NCI-H146 (cell line): ENCODE measurements around the gene SH3D21.

Experiments used
- DNase-seq: peaks from one replicate; lab custom pipeline; 2025; lab: John Stamatoyannopoulos, UW

Gene SH3D21

DNA sequence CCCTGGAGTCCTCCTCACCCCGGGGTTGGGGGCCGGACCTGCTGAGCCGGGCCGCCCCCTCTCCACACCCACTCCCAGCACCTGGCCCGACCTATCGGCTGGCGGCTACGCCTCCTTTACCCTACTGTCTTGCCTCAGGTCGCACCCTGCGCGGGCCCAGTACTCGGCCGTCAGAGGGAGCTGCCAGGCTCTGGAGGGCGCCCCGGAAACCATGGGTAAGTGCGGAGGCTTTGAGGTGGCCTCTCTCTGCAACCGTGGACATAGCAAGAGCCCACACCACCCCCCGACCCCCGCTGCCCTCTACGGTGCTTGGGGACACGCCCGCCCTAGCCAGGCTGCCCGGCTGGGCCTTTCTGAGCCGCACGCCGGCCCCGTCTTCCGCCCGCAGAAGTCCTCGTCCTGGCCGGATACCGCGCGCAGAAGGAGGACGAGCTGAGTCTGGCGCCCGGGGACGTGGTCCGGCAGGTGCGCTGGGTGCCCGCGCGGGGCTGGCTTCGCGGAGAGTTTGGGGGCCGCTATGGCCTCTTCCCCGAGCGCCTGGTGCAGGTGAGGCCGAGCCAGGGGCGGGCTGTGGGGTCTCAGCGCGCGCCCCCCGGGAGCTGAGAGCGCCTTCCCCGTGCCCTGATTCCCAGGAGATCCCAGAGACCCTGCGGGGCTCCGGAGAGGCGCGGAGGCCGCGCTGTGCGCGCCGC is at the start of gene SH3D21:
SH3D21 (plus strand) TSS at position 159 of the 692 bp plus-strand sequence; CDS start at position 212, 53 bp downstream.
- DNase-seq: peak; percentile 54

DNA sequence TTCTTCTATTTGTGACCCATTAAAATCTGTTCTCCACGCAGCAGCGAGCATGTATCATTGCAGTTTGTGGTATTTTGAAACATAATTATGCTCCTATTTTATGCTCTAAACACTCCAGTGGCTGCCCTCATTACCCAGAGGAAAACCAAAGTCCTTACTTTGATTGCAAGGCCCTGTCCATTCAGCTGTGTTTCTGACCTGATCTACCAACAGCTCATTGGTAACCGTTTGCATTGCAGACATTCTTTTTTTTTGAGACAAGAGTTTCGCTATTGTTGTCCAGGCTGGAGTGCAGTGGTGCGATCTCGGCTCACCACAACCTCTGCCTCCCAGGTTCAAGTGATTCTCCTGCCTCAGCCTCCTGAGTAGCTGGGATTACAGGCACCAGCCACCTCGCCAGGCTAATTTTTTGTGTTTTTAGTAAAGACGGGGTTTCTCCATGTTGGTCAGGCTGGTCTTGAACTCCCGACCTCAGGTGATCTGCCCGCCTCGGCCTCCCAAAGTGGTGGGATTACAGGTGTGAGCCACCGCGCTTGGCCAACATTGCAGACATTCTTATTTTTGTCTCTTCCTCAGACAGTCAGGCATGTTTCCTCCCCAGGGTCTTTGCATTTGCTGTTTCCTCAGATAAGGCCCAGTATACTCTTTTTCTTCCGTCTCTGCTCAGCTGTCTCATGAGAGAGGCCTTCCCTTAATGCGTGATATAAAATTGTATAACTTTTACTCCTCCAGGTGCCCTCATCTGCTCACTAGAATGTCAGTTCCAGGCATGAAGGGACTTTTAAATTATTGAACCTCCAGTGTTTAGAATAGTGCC is 49.4 kb upstream of the SH3D21 start:
- no peak for DNase-seq

DNA sequence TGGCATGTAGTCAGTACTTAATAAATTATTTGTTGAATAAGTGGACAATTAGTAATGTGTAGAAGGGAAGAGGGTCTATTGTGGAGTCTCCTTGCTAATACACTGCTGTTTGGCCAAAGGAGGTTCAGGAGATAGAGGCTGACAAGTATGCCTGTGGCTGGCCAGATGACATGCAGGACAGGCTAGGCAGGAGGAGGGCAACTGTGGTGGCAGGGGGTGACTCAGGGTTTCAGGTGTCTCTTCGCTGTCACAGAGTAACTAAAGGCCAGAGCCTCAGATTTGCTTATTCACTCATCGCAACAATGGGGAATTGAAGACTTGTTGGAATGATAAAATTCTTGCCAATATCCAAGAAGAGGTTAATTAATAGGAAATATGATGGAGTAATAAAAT is 48.8 kb upstream of the SH3D21 start:
- DNase-seq: no peak

DNA sequence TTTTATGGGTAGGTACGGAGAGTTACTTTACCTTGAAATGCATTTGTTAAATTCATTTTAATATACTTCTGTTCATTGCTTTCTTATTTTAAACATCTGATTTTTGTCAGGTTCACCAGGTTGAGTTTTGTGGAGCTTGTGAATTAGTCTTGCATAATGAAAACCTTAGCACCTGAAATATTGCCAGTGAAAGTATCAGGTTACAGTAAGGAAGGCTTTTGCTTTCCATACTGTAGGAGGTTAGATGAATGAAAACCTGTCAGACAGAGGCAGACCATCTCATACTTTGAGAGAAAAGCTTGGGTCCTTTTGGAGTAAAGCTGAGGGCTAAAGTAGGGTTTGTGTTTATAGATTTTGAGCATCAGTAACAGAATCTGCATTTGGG is 47.2 kb upstream of the SH3D21 start:
- DNase-seq: no peak

DNA sequence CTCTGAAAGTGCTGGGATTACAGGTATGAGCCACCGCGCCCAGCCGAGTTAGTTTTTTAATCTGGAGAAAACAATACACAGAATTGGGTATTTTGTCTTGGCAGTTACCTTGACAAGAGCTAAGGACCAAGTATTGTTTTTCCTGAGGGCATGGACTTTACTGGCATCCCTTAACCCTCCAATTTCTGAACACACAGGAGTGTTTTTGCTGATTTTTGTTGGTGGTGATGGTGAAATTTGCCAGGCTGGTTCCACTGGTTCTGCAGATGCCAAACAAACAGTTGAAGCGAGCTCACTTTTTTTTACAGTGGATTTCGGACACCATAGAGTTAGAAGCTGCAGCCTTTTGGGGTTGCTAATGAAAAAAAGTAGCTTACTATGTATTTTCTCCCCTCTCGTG is 37.2 kb upstream of the SH3D21 start:
- no peak for DNase-seq

DNA sequence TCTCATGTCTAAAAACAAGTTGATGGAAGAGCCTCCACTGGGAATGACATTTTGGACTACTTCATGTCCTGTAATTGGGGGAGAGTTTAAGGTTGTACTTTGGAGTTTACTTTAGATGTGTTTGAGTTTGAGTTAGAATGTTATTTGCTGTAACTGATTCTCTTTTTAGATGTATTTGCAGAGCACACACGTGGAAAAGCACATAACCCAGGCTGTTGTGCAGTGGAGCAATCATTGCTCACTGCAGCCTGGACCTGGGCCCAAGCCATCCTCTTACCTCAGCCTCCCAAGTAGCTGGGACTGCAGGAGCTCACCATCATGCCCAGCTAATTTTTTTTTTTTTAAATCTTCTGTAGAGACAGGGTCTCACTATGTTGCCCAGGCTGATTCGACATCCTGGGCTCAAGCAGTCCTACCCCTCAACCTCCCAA is 36.7 kb upstream of the SH3D21 start:
- DNase-seq: no peak

DNA sequence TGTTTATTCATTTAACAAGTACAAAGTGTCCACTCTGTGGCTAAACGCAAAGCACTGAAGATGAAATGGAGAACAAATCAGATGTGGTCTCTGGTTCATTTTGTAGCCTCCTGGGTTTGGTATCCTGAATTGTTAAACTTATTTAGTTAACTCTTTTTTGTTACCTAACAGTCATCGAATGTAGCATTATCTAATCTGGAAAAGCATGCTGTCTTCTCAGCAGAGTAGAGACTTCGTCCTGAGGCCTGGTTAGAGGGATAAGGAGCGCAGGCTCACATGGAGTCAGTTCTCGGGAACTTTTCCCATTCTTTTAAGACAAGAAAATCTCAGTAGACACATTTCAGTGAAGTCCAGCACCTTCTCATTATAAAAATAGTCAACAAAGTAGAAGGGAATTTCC is 33.1 kb upstream of the SH3D21 start:
- no peak for DNase-seq

DNA sequence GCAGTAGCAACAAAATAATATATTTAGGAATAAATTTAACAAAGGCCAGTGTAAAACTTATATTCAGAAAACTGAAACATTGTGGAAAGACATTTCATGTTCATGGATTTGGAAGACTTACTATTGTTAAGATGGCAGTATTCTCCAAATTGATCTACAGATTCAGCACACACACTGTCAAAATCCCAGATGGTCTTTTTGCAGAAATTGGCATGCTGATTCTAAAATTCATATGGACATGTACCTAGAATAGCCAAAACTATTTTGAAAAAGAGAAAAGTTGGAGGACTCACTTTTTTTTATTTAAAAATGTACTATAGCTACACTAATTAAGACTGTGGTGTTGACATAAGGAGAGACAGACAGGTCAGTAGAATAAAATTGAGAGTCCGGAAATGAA is 32.0 kb upstream of the SH3D21 start:
- no peak for DNase-seq

DNA sequence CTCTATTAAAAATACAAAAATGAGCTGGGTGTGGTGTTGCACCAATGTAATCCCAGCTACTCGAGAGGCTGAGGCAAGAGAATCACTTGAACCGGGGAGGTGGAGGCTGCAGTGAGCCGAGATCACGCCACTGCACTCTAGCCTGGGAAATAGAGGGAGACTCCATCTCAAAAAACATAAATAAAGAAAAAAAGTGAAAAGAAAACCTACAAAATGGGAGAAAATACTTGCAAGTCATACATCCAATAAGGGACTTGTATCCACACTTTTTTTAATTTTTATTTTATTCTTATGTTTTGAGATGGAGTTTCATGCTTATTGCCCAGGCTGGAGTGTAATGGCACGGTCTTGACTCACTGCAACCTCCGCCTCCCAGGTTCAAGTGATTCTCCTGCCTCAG is 29.5 kb upstream of the SH3D21 start:
- no peak for DNase-seq

DNA sequence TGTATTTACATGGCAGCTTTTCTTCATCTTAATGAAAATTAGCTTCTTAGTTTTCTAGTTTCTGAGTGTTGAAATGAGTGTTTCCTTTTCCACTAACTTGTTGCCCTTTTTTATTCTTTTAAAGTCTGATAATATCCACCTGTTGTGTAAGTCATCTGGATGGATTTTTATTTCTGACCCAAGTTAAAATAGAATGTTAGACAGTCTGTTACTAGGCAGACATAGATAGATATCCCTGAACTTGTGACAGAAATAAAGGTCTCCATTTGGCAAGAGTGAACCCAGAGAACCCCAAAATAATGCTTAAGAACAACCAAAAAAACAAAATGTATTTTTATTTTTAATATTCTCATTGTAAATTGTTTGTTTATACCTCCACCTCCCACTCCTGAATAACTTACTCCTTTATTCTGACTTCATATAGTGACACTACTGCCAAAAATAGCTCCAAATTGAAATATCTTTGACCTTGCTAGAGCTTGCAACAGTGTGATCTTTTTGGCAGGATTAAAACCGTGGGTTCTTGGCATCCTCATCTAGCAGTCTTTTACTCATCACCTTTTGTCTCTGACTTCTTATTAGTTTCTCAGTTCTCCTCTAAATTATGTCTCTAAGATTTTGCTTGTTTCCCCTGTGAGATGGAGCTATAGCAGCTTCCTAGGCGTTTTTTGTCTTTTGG is 26.9 kb upstream of the SH3D21 start:
- no peak for DNase-seq

DNA sequence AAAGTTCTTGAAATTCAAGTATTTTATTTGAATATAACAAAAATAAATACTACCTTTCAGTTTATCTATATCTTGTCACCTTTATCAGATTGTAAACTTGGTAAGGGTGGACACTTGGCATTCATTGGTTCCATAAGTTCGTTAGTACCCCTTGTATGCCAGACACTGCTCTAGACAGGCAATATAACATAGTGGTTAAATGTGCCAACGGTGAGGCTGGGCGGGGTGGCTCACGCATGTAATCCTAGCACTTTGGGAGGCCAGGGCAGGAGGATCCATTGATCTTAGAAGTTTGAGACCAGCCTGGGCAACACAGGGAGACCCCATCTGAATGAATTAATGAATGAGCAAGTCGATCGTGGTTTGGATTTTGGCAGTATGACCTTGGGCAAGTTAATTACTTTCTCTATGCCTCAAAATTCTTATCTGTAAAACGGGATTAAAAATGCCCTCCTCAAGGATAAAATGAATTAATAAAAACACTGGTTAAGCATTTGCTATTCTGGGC is 26.3 kb upstream of the SH3D21 start:
- no peak for DNase-seq

DNA sequence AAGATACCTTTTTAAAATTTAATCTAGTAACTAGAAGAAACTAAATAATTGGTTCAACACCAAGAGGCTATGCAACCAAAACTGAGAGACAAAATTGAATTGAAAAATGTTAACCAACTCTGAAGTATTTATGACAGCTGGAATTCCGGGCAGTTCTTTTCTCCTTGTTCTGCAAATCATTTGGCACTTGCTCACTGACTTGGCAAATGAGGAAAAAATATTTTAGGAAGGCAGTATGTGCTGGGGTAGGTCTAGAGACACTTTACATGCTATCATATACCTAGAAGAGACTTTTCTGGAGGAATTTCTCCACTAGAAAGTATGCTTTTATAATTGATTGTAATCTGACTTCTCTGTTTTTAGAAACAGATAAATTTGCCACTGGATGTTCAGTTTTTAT is 22.1 kb upstream of the SH3D21 start:
- no peak for DNase-seq

DNA sequence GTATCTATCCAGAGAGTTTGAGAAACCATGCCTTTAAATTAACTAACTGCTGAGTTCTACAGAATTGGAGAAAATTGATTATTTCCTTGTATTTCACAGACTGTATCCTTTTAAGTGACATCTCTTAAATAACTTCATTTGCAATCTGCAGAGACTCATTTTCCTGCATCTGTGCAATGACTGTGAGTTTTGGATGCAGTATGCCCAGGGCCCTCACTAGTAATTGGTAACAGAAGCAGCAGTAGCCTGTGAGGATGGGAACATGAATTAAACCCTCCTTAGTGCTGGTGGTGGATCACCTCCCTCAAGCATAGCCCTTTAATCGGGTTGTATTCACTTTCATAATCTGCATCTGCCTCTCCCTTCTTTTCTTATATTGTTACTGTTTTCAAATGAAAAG is 21.7 kb upstream of the SH3D21 start:
- no peak for DNase-seq

DNA sequence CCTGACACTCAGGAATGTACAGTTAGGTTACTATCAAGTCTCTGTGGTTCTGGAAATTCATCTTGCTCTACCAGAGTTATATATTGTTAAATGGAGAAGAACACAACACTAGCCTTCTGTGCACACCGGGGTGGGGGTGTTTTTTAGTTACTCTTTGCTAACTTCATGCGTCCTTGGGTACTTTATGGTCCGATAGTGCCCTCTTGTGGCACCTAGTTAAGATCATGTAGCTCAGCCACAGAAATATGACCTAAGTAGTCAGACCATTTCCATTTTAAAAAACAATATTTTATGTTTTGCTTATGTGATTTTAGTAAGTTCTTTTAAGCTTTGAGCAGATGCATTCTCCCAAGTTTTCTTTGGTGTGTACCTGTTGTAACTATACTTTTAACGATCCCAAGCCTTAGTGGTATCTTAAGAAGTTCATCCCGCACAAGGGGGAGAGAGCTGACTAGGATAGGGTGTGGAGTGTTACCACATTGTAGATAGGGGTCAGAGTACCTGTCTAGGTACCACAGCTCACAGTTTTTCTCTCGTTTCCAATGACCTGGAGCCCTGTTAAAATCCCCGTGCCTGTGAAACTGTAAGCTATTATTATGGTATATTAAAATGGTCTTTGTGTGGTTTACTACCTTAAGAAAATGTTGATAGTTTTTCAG is 20.6 kb upstream of the SH3D21 start:
- DNase-seq: peak; percentile 53

DNA sequence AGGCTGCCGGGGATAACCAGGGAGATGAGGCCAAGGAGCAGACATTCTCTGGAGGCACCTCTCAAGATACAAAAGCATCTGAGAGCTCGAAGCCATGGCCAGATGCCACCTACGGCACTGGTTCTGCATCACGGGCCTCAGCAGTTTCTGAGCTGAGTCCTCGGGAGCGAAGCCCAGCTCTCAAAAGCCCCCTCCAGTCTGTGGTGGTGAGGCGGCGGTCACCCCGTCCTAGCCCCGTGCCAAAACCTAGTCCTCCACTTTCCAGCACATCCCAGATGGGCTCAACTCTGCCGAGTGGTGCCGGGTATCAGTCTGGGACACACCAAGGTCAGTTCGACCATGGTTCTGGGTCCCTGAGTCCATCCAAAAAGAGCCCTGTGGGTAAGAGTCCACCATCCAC is 19.4 kb upstream of the SH3D21 start:
- no peak for DNase-seq

DNA sequence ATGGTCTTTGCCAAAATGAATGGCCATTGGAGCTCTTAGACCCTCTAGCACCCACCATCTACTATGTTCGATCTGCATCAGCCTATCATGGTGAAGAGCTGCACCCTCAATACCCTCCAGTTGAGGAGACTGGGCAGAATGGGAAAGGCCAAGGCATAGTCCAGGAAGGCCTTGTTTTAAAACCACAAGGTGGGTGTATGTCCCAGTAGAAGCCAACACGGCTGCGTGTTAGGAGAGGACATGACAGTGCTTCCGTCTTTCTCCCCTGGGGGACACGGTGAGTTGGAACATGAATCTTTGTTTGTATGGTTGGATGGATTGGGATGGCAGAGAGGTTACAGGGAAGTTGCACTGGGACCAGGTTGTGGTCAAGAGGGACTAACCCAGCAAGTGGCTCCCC is 18.6 kb upstream of the SH3D21 start:
- no peak for DNase-seq

DNA sequence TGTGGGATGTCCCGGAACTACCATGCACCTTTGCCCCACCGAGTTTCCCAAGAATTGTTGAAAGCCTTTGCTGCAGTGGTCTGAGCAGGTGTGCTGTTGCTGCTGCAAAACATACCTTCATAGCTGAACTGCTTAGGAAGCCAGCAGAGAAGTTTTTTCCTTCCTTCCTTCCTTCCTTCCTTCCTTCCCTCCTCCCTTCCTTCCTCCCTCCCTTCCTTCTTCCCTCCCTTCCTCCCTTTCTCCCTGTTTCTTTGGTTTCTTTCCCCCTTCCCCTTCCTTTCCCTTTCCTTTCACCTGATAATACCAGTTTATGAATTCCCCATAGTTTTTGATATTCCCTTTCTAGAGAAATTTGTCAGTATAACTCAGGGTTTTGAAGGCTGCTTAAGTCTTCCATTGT is 10.8 kb upstream of the SH3D21 start:
- DNase-seq: no peak

DNA sequence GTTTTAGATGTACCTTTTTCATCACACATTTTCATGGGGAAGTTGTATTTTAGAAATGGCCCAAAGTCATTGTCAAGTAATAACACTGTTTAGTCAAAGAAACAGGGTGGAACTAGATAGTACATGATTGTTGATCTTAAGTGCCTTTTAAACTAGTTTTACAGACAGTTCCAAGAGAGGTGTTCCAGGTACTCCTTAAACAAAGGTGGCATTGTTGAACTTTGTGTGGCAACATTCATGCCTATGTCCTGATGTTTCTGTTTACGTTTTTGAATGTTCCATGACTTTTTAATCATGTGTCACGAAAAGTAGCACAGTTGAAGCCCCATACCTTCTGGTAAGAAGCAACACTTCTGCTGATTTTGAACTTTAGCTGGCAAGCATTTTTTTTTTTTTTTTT is 9.1 kb upstream of the SH3D21 start:
- no peak for DNase-seq

DNA sequence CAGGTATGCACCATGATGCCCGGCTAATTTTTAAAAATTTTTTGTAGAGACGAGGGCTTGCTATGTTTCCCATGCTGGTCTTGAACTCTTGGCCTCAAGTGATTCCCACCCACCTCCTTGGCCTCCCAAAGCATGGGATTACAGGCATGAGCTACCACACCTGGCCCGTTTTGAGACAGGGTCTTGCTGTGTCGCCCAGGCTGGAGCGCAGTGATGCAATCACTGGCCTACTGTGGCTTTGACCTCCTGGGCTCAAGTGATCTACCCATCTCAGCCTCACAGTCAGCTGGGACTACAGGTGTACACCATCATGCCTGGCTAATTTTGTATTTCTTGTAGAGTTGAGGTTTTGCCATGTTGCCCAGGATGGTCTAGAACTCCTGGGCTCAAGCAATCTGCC is 7.5 kb upstream of the SH3D21 start:
- no peak for DNase-seq

DNA sequence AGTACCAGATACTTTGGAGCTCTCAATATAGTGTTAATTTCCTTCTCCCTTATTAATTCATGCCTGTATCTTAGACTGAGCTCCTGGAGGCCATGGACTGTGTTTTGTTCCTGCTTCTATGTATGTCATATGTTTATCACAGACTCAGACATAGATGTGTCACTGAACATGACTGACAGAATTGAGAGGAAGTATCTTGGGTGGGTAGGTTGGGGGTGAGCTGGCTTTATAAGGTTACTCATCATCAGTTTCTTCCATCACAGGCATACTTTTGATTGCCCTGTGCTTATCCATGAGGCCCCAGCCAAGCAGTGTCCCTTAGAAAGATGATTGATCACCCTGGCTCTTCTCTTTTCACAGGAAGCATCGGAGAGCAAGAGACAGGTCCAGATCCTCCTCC is 5.6 kb upstream of the SH3D21 start:
- DNase-seq: no peak

DNA sequence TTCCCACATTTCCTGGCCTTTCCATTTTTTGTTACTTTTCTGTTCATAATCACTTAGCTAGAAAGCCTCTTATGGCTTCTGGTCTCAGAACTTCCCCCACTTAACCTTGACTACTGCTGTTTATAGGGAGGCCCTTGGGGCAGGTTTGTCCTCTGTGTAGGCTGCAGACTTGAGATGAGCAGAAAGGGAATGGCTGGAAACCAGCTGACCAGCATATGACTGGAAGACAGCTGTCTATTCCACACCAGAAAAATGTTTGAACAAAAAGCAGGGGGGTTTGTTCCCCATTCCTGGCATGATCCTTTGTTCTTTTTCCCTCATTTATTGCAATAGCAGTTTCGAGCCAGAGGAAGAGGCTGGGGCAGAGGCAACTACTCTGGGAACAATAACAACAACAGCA is 4.9 kb upstream of the SH3D21 start:
- DNase-seq: no peak

DNA sequence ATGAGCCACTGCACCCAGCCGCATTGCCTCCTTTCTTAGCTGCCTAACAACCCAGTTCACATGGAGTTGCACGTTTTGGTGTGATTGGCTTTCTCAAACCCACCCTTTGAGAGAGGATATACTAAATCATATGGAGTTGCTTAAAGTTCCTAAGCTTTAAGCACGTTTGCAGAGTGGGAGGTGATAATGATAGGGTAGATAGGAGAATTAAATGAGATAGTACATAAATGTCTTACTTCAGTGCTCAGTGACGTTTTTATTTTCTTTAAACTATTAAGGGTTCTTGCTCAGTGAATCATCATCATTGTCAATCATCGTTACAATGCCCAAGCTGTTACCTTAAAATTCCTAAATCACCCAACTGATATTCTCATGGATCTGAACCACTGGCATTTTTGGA is 2.9 kb upstream of the SH3D21 start:
- no peak for DNase-seq
